HG02798 (cell line): Measurements from ENCODE around the gene SMIM10L2A.
"Not testable (repeated sequence)": the region's sequence is repeated elsewhere in the genome, so short reads cannot be mapped to it uniquely, and the experiment has no call there.

ENCODE experiments used
- ATAC-seq: cut with Tn5 transposase; IDR thresholded peaks from one replicate; pipeline ENCODE4 v1.9.1; 2021; ENCODE audit warnings: mild to moderate bottlenecking; ENCODE audit not compliant: unreplicated experiment, poor library complexity

Gene SMIM10L2A

GRCh38 chrX:135449637-135450550 is 28.1 kb downstream of the SMIM10L2A start:
- ATAC-seq: no peak

GRCh38 chrX:135453381-135453780 is 31.6 kb downstream of the SMIM10L2A start:
- ATAC-seq: no peak

- no peak for ATAC-seq
Measured at GRCh38 chrX:135454816-135455215, 33.1 kb downstream of the SMIM10L2A start.

- not testable (repeated sequence) for ATAC-seq
Measured at GRCh38 chrX:135461756-135462155, 40.0 kb downstream of the SMIM10L2A start.

GRCh38 chrX:135463937-135464336 is 42.2 kb downstream of the SMIM10L2A start:
- peak; percentile 42 for ATAC-seq

- ATAC-seq: no peak
Measured at GRCh38 chrX:135476378-135476777, 54.6 kb downstream of the SMIM10L2A start.

DNA sequence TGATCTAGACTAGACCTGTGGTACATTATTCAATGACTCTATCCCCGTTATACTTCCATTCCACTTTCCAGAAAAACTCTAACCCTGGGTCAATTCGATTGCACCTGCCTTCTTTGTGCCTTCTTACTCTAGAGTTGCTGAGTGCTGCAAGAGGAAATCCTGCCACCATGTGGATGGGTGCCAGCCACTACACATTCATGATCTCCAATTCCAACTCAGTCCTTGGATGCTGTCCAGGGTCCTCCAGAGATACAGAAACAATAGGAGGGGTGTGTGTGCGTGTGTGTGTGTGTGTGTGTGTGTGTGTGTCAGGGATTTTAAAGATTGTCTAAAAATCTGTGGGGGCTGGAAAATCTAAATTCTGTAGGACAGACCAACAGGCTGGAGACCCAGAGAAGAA is 55.8 kb downstream of the SMIM10L2A start:
- ATAC-seq: no peak
